K562 (cell line): ENCODE measurements around the gene MTMR3. TPM values are rescaled to one million over a fixed set of nuclear protein-coding genes. Genes with fewer than 3 reads are reported as not detected.

Experiments used
- ATAC-seq: fragments of 200-7000 bp; cut with Tn5 transposase; 3 replicates; pipeline ENCODE4 v1.9.1; 2020; ENCODE audit warnings: moderate library complexity
- BruUV-seq: library from RNA; stranded (reverse); fragments of 400-500 nt; replicated peaks from 2 replicates; lab custom pipeline; 2021; lab: Mats Ljungman, UMichigan
- CTCF ChIA-PET: fragments of 300-600 bp; formaldehyde crosslinking; extraction: SDS; loops from one replicate; lab custom pipeline; 2021; ENCODE audit warnings: low intra/inter-chr PET ratio; lab: Yijun Ruan, JAX
- POLR2A ChIA-PET: fragments of 300-600, 350-650 bp; sonication (Branson Sonifier 250); formaldehyde crosslinking; extraction: SDS; loops from one replicate; lab custom pipeline; 2021; ENCODE audit warnings: antibody characterized with exemption, inconsistent platforms; lab: Yijun Ruan, JAX
- DNase-seq, 4 experiments: peaks; one replicate each; pipeline versions ENCODE4 v3.0.0 to v3.0.0-alpha.2; 2011 to 2018; ENCODE audit warnings: low spot score in 3 of 4, mixed read lengths in 3 of 4; ENCODE audit errors: extremely low read depth in 1 of 4
- FAIRE-seq: peaks from 2 replicates; lab custom pipeline; 2011; peaks lifted over from hg19 to GRCh38; lab: Jason Lieb, UNC
- H2AFZ ChIP-seq: 2 replicates; pipeline ENCODE4 v1.6.0; 2011; ENCODE audit warnings: low read depth, low read length, control low read depth, inconsistent platforms
- H3K27ac ChIP-seq: fragments of 200-600 bp; 3 replicates; pipeline ENCODE4 v1.8.0; 2011; ENCODE audit warnings: low read depth, mild to moderate bottlenecking, control low read depth, inconsistent platforms, low read length, moderate library complexity, mixed read lengths; ENCODE audit errors: extremely low read depth
- H3K27me3 ChIP-seq, 2 experiments: fragments of 300-600 bp in 1 of 2; 2 replicates in 1 of 2; 3 replicates in 1 of 2; pipeline versions ENCODE4 v1.6.0 to v1.8.0; 2011; ENCODE audit warnings: inconsistent platforms in 2 of 2, low read length in 2 of 2, mild to moderate bottlenecking in 1 of 2, mixed read lengths in 1 of 2, moderate library complexity in 1 of 2; ENCODE audit not compliant: control insufficient read depth in 2 of 2, insufficient read depth in 2 of 2
- H3K36me3 ChIP-seq: fragments of 300-600 bp; 3 replicates; pipeline ENCODE4 v1.8.0; 2011; ENCODE audit warnings: mild to moderate bottlenecking, low read length, inconsistent platforms; ENCODE audit not compliant: control insufficient read depth, insufficient read depth
- H3K4me1 ChIP-seq, 2 experiments: fragments of 200-600 bp in 1 of 2; replicated peaks in 1 of 2; 2 replicates in 1 of 2; 3 replicates in 1 of 2; pipeline versions ENCODE4 v1.5.1 to v1.8.0; 2011; ENCODE audit warnings: inconsistent platforms in 2 of 2, low read length in 2 of 2, mild to moderate bottlenecking in 1 of 2, mixed read lengths in 1 of 2, moderate library complexity in 1 of 2; ENCODE audit not compliant: control insufficient read depth in 2 of 2, insufficient read depth in 2 of 2
- H3K4me2 ChIP-seq: 2 replicates; pipeline ENCODE4 v1.6.1; 2011; ENCODE audit warnings: low read length, control low read depth, inconsistent platforms, mixed read lengths; ENCODE audit not compliant: insufficient read depth
- H3K4me3 ChIP-seq: fragments of 200-600 bp; sonication (generic), shearing (Covaris generic); 2 replicates; pipeline ENCODE4 v1.5.1; 2016; ENCODE audit warnings: control low read depth, inconsistent platforms
- H3K79me2 ChIP-seq: fragments of 200-600 bp; 3 replicates; pipeline ENCODE4 v1.8.0; 2011; ENCODE audit warnings: low read length, inconsistent platforms; ENCODE audit not compliant: control insufficient read depth, insufficient read depth
- H3K9ac ChIP-seq, 2 experiments: 2 replicates each; pipeline versions ENCODE4 v1.6.0 to v1.6.1; 2011; ENCODE audit warnings: low read depth in 2 of 2, low read length in 2 of 2, control low read depth in 1 of 2, inconsistent platforms in 1 of 2, mild to moderate bottlenecking in 1 of 2, mixed read lengths in 1 of 2; ENCODE audit not compliant: insufficient read depth in 1 of 2
- H3K9me1 ChIP-seq: one replicate; pipeline ENCODE4 v1.6.0; 2011; ENCODE audit warnings: inconsistent platforms, mild to moderate bottlenecking, low read length, moderate library complexity; ENCODE audit not compliant: control insufficient read depth, insufficient read depth
- H3K9me3 ChIP-seq: replicated peaks from 2 replicates; pipeline ENCODE4 v1.5.1; 2011; ENCODE audit warnings: low read depth, low read length, inconsistent platforms; ENCODE audit not compliant: control insufficient read depth, insufficient read depth
- H4K20me1 ChIP-seq: replicated peaks from 2 replicates; pipeline ENCODE4 v1.6.1; 2011; ENCODE audit warnings: low read length, inconsistent platforms, mixed read lengths; ENCODE audit not compliant: control insufficient read depth, insufficient read depth
- CBX3 ChIP-seq, 2 experiments: IDR thresholded peaks; 1 replicate in 1 of 2; 2 replicates in 1 of 2; pipeline ENCODE4 v1.6.1; 2012; ENCODE audit warnings: inconsistent platforms in 2 of 2, low read length in 2 of 2, borderline replicate concordance in 1 of 2, control low read depth in 1 of 2
- CEBPB ChIP-seq: fragments of 450-650 bp; IDR thresholded peaks from 2 replicates; pipeline ENCODE4 v1.6.1; 2016; ENCODE audit warnings: missing genetic modification characterization, missing compliant biosample characterization
- ELF1 ChIP-seq: fragments of 200-800 bp; sonication (Bioruptor generic); IDR thresholded peaks from 2 replicates; pipeline ENCODE4 v1.6.1; 2016; ENCODE audit warnings: missing genetic modification characterization, missing compliant biosample characterization
- GTF2A2 ChIP-seq: IDR thresholded peaks from 2 replicates; pipeline ENCODE4 v1.6.1; 2016; ENCODE audit warnings: mild to moderate bottlenecking, missing genetic modification characterization, missing compliant biosample characterization
- IFI16 ChIP-seq: fragments of 250-450 bp; sonication (Bioruptor Pico); IDR thresholded peaks from 2 replicates; pipeline ENCODE4 v2.1.2; 2022; ENCODE audit warnings: mild to moderate bottlenecking, inconsistent platforms
- MYBL2 ChIP-seq, 2 experiments: fragments of 450-650 bp in 1 of 2; sonication (generic) in 1 of 2; formaldehyde crosslinking in 1 of 2; IDR thresholded peaks; 2 replicates each; pipeline versions ENCODE4 v1.6.1 to v1.8.1; 2017 to 2022; ENCODE audit warnings: borderline replicate concordance in 1 of 2, inconsistent platforms in 1 of 2, low read depth in 1 of 2, mild to moderate bottlenecking in 1 of 2, missing genetic modification reagents in 1 of 2, moderate library complexity in 1 of 2
- PURB ChIP-seq: sonication (generic); formaldehyde crosslinking; IDR thresholded peaks from 2 replicates; pipeline ENCODE4 v1.9.0; 2021; ENCODE audit warnings: low read depth, mild to moderate bottlenecking, missing genetic modification reagents
- RHOXF2B ChIP-seq: fragments of 250-450 bp; sonication (Bioruptor Pico); conservative IDR thresholded peaks from 2 replicates; pipeline ENCODE4 v1.5.1; 2021
- SIN3B ChIP-seq: fragments of 450-650 bp; IDR thresholded peaks from 2 replicates; pipeline ENCODE4 v1.6.1; 2017; ENCODE audit warnings: low read depth, mild to moderate bottlenecking, moderate library complexity
- SMAD2 ChIP-seq: fragments of 150-350 bp; IDR thresholded peaks from 2 replicates; pipeline ENCODE4 v1.6.1; 2014; ENCODE audit warnings: low read depth, mild to moderate bottlenecking, low read length
- SREBF2 ChIP-seq: sonication (generic); formaldehyde crosslinking; IDR thresholded peaks from 2 replicates; pipeline ENCODE4 v1.4.0; 2020; ENCODE audit warnings: mild to moderate bottlenecking, missing genetic modification reagents
- SRSF9 ChIP-seq: fragments of 200-400 bp; formaldehyde crosslinking; IDR thresholded peaks from 2 replicates; pipeline ENCODE4 v1.6.1; 2017; ENCODE audit warnings: low read depth, low read length, borderline replicate concordance
- ZNF134 ChIP-seq: fragments of 250-450 bp; sonication (Bioruptor Pico); conservative IDR thresholded peaks from 2 replicates; pipeline ENCODE4 v1.4.0; 2020
- ZNF3 ChIP-seq: fragments of 250-450 bp; sonication (Bioruptor Pico); IDR thresholded peaks from 2 replicates; pipeline ENCODE4 v1.5.0; 2021; ENCODE audit warnings: mild to moderate bottlenecking, moderate library complexity
- WGBS: fragments of 100-300 bp; shearing (Covaris generic); methylation state at CpG from one replicate; pipeline ENCODE4 v1.1.6; 2016; ENCODE audit warnings: low coverage, mixed read lengths; ENCODE audit not compliant: insufficient coverage; ENCODE audit errors: missing lambda C conversion rate; 5-methylcytosine and 5-hydroxymethylcytosine counted together
- in situ Hi-C: fragments of 300-500 bp; cut with MboI; formaldehyde crosslinking; loops from 4 replicates; pipeline ENCODE4 v1.15.0; 2018; ENCODE audit warnings: inconsistent platforms, mixed read lengths
- intact Hi-C: fragments of 100-400 bp; cut with micrococcal nuclease; formaldehyde crosslinking; loops from 2 replicates; pipeline ENCODE4 v1.14.2; 2022
- polyA plus RNA-seq, 8 experiments: library from polyadenylated mRNA; depleted of rRNA in 4 of 8; stranded (reverse) in 5 of 8; unstranded in 3 of 8; fragments of >200 nt; fragmentation: Nextera tagmentation in 2 of 8; fragmentation: Illumina TruSeq in 1 of 8; extraction: Ambion mirVana in 2 of 8; extraction: Trizol in 1 of 8; gene quantifications; 2 replicates each; pipeline versions ENCODE4 v1.2.1 to v1.2.3, GENCODE V29; 2011 to 2014; ENCODE audit warnings: inconsistent platforms in 1 of 8, missing spikeins in 1 of 8
- total RNA-seq, 7 experiments: library from RNA; depleted of rRNA in 6 of 7; stranded (reverse); fragments of >200 nt in 6 of 7; fragmentation: Illumina TruSeq in 2 of 7; extraction: Trizol in 2 of 7; gene quantifications; 2 replicates each; pipeline versions ENCODE4 v1.2.1 to v1.2.3, GENCODE V29; 2011 to 2021; ENCODE audit warnings: low replicate concordance in 1 of 7
- TF ChIP-seq, protein P1 (sequence below): fragments of 450-650 bp; IDR thresholded peaks from 2 replicates; pipeline ENCODE4 v1.6.1; 2016
- TF ChIP-seq, protein P2 (sequence below): fragments of 450-650 bp; IDR thresholded peaks from 2 replicates; pipeline ENCODE4 v1.6.1; 2016; ENCODE audit warnings: mild to moderate bottlenecking

MTMR3 gene
- total and polyA plus RNA-seq, 9 of the 15 experiments (the other 6 are each of a cell fraction or from before 2014, with no cell fraction given): 1.6 to 13.7 (median 7.9) TPM

DNA sequence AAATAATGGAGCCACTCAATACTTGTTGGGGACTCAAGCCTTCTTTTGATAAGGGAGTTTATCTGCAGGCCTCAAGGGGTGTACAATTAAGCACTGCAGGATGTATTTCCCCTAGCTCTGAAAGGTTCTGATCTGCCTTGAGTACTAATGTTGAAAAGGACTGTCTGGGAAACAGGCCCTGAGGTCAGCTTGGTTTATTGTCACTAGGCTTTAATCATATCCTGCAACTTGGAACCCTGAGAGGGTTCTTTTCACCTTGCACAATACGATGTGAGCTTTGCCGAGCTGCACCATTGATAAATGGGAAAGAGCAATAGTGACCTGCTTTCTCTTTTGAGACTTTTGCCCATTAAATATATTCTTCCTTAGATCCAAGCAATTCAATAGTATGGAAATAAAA is 165.7 kb downstream of the MTMR3 start:
- no peak overlapping the region for H2AFZ ChIP-seq
- H4K20me1 ChIP-seq: no peaks in the 10 kb centered on the region
- H3K4me3 ChIP-seq: no peak overlapping the region
- TF ChIP-seq SIN3B: no peak
- TF ChIP-seq RHOXF2B (CRISPR knock-in tag): no peak
- TF ChIP-seq, protein P1, sequence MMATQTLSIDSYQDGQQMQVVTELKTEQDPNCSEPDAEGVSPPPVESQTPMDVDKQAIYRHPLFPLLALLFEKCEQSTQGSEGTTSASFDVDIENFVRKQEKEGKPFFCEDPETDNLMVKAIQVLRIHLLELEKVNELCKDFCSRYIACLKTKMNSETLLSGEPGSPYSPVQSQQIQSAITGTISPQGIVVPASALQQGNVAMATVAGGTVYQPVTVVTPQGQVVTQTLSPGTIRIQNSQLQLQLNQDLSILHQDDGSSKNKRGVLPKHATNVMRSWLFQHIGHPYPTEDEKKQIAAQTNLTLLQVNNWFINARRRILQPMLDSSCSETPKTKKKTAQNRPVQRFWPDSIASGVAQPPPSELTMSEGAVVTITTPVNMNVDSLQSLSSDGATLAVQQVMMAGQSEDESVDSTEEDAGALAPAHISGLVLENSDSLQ: no peak
- no peak for TF ChIP-seq PURB (CRISPR knock-in tag)
- TF ChIP-seq, protein P2, sequence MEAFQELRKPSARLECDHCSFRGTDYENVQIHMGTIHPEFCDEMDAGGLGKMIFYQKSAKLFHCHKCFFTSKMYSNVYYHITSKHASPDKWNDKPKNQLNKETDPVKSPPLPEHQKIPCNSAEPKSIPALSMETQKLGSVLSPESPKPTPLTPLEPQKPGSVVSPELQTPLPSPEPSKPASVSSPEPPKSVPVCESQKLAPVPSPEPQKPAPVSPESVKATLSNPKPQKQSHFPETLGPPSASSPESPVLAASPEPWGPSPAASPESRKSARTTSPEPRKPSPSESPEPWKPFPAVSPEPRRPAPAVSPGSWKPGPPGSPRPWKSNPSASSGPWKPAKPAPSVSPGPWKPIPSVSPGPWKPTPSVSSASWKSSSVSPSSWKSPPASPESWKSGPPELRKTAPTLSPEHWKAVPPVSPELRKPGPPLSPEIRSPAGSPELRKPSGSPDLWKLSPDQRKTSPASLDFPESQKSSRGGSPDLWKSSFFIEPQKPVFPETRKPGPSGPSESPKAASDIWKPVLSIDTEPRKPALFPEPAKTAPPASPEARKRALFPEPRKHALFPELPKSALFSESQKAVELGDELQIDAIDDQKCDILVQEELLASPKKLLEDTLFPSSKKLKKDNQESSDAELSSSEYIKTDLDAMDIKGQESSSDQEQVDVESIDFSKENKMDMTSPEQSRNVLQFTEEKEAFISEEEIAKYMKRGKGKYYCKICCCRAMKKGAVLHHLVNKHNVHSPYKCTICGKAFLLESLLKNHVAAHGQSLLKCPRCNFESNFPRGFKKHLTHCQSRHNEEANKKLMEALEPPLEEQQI: no peak
- no peak for TF ChIP-seq SRSF9
- no peak for TF ChIP-seq SREBF2
- TF ChIP-seq ELF1 (tag): no peak
- no peak for TF ChIP-seq CEBPB
- TF ChIP-seq IFI16 (CRISPR knock-in tag): no peak
- TF ChIP-seq MYBL2 (IDR thresholded peaks at IDR 0.05; ENCODE audit: low read depth): no peak
- no peak for TF ChIP-seq MYBL2 (CRISPR knock-in tag; IDR thresholded peaks at IDR 0.05; ENCODE audit: borderline replicate concordance)
- no peak for TF ChIP-seq ZNF3 (CRISPR knock-in tag)
- TF ChIP-seq CBX3 (IDR thresholded peaks at IDR 0.05; ENCODE audit: borderline replicate concordance in 1 of 2, low read length in 2 of 2): no peak
- no peak for TF ChIP-seq ZNF134 (CRISPR knock-in tag)
- no peak for TF ChIP-seq SMAD2
- no peak for TF ChIP-seq GTF2A2 (tag)
- TF ChIP-seq, all 486 proteins: peak for 0
- H3K36me3 ChIP-seq: no peaks in the 10 kb centered on the region
- H3K27me3 ChIP-seq: peaks cover 0 to 5% of the 10 kb centered on the region in 2 experiments; a peak in 2 of 5 replicates
- DNase-seq: no peak
- H3K9me3 ChIP-seq: no peaks in the 10 kb centered on the region
- ChIA-PET POLR2A (no interaction called here), CTCF (no interaction called here)
- BruUV-seq: no TSS peak
- H3K9ac ChIP-seq: no peak overlapping the region
- no peak for ATAC-seq
- H3K4me2 ChIP-seq: no peak overlapping the region
- intact Hi-C loops: no loop called here
- no peaks in the 10 kb centered on the region; a peak in 1 of 5 replicates for H3K4me1 ChIP-seq
- FAIRE-seq: no peak
- no peaks in the 10 kb centered on the region for H3K79me2 ChIP-seq
- in situ Hi-C loops: no loop called here
- 5% methylated on average over 2 of the region's 2 CpGs for WGBS
- H3K9me1 ChIP-seq: no peaks in the 10 kb centered on the region
- H3K27ac ChIP-seq: no peak overlapping the region
